Mesenchymal stem cell (in vitro differentiated cells and primary cell): ENCODE results near the gene RFTN1.

Source experiments
- DNase-seq: peaks from one replicate; pipeline ENCODE4 v3.0.0-alpha.2; 2013
- H2AFZ ChIP-seq: one replicate; pipeline ENCODE4 v1.6.1; 2013; ENCODE audit warnings: low read depth, mild to moderate bottlenecking, control low read depth, inconsistent platforms, low read length, moderate library complexity
- H2AK5ac ChIP-seq: 2 replicates; pipeline ENCODE4 v1.6.1; 2013; ENCODE audit warnings: low read length, moderate library complexity, mild to moderate bottlenecking, inconsistent platforms; ENCODE audit not compliant: severe bottlenecking
- H2BK120ac ChIP-seq: one replicate; pipeline ENCODE4 v1.6.1; 2013; ENCODE audit warnings: low read depth, mild to moderate bottlenecking, inconsistent platforms, low read length, moderate library complexity
- H2BK12ac ChIP-seq, 2 experiments: one replicate each; pipeline ENCODE4 v1.6.1; 2013; ENCODE audit warnings: inconsistent platforms in 2 of 2, low read length in 2 of 2, mild to moderate bottlenecking in 2 of 2, moderate library complexity in 2 of 2, control low read depth in 1 of 2
- H2BK15ac ChIP-seq: one replicate; pipeline ENCODE4 v1.6.1; 2013; ENCODE audit warnings: mild to moderate bottlenecking, low read depth, inconsistent platforms; ENCODE audit not compliant: poor library complexity, severe bottlenecking
- H2BK5ac ChIP-seq: 2 replicates; pipeline ENCODE4 v1.6.1; 2013; ENCODE audit warnings: low read depth, mild to moderate bottlenecking, low read length, control low read depth, inconsistent platforms; ENCODE audit not compliant: poor library complexity, severe bottlenecking
- H3K14ac ChIP-seq, 2 experiments: one replicate each; pipeline ENCODE4 v1.6.1; 2013; ENCODE audit warnings: inconsistent platforms in 2 of 2, low read length in 2 of 2, control low read depth in 1 of 2, mild to moderate bottlenecking in 1 of 2, moderate library complexity in 1 of 2
- H3K18ac ChIP-seq, 2 experiments: one replicate each; pipeline ENCODE4 v1.6.1; 2013; ENCODE audit warnings: inconsistent platforms in 2 of 2, low read length in 2 of 2, control low read depth in 1 of 2, low read depth in 1 of 2, mild to moderate bottlenecking in 1 of 2
- H3K23ac ChIP-seq, 2 experiments: one replicate each; pipeline ENCODE4 v1.6.1; 2013; ENCODE audit warnings: inconsistent platforms in 2 of 2, low read length in 2 of 2, mild to moderate bottlenecking in 2 of 2, moderate library complexity in 2 of 2, control low read depth in 1 of 2
- H3K27ac ChIP-seq: 2 replicates; pipeline ENCODE4 v1.5.1; 2013; ENCODE audit warnings: mild to moderate bottlenecking, moderate library complexity, low read length, control low read depth, inconsistent platforms; ENCODE audit not compliant: poor library complexity, severe bottlenecking
- H3K27me3 ChIP-seq, 2 experiments: 2 replicates each; pipeline versions ENCODE4 v1.6.1 to v1.7.0; 2013; ENCODE audit warnings: low read length in 2 of 2, mild to moderate bottlenecking in 2 of 2, moderate library complexity in 2 of 2, control low read depth in 1 of 2, inconsistent platforms in 1 of 2; ENCODE audit not compliant: control insufficient read depth in 1 of 2, insufficient read depth in 1 of 2
- H3K36me3 ChIP-seq, 2 experiments: 2 replicates each; pipeline versions ENCODE4 v1.6.1 to v1.7.0; 2013; ENCODE audit warnings: low read length in 2 of 2, control low read depth in 1 of 2, inconsistent platforms in 1 of 2, low read depth in 1 of 2, mild to moderate bottlenecking in 1 of 2; ENCODE audit not compliant: insufficient read depth in 2 of 2, control insufficient read depth in 1 of 2
- H3K4ac ChIP-seq, 2 experiments: one replicate each; pipeline ENCODE4 v1.6.1; 2013; ENCODE audit warnings: inconsistent platforms in 2 of 2, low read length in 2 of 2, mild to moderate bottlenecking in 2 of 2, moderate library complexity in 2 of 2, control low read depth in 1 of 2, low read depth in 1 of 2
- H3K4me1 ChIP-seq: 2 replicates; pipeline ENCODE4 v1.6.1; 2013; ENCODE audit warnings: low read depth, low read length, control low read depth; ENCODE audit not compliant: control insufficient read depth, insufficient read depth
- H3K4me2 ChIP-seq: 2 replicates; pipeline ENCODE4 v1.6.1; 2013; ENCODE audit warnings: low read length, mild to moderate bottlenecking, inconsistent platforms; ENCODE audit not compliant: poor library complexity, severe bottlenecking
- H3K4me3 ChIP-seq, 2 experiments: 2 replicates each; pipeline versions ENCODE4 v1.5.1 to v1.7.0; 2013; ENCODE audit warnings: low read length in 2 of 2, mild to moderate bottlenecking in 2 of 2, control low read depth in 1 of 2, low read depth in 1 of 2; ENCODE audit not compliant: insufficient read depth in 1 of 2
- H3K79me1 ChIP-seq: replicated peaks from 2 replicates; pipeline ENCODE4 v1.6.1; 2013; ENCODE audit warnings: mild to moderate bottlenecking, control low read depth, low read length, inconsistent platforms; ENCODE audit not compliant: poor library complexity, severe bottlenecking
- H3K9ac ChIP-seq: 2 replicates; pipeline ENCODE4 v1.7.0; 2013; ENCODE audit warnings: mild to moderate bottlenecking, low read length, moderate library complexity
- H3K9me3 ChIP-seq: 2 replicates; pipeline ENCODE4 v1.7.0; 2013; ENCODE audit warnings: mild to moderate bottlenecking, low read length; ENCODE audit not compliant: control insufficient read depth
- H4K8ac ChIP-seq: one replicate; pipeline ENCODE4 v1.6.1; 2013; ENCODE audit warnings: inconsistent platforms, mild to moderate bottlenecking, low read length, moderate library complexity
- H4K91ac ChIP-seq: one replicate; pipeline ENCODE4 v1.6.1; 2013; ENCODE audit warnings: mild to moderate bottlenecking, low read length, inconsistent platforms
- WGBS: methylation state at CpG from one replicate; pipeline ENCODE4 v1.1.7; 2013; ENCODE audit warnings: mixed read lengths; 5-methylcytosine and 5-hydroxymethylcytosine counted together

RFTN1 gene

DNA sequence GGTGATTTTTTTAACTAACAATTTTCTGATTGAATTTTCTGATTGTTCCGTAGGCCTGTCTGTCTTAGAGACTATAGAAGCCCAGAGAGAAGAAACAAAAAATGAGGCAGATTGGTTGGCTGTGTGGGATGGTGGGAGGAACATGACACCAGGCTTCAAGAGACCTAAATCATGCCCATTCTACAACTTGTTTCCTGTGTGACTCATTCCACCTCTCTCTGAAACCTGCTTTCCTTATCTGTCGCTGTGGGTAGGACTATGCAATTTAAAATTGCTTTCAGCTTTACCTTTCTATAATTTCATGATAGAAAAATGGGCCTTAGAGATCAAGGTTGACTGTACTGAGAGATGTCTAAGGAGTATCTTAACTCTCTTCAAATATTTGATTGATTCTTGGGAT is 203.9 kb downstream of the RFTN1 start:
- H2BK120ac ChIP-seq: no peak overlapping the region
- no peak overlapping the region for H3K14ac ChIP-seq
- no peak overlapping the region for H2AFZ ChIP-seq
- H3K9me3 ChIP-seq: no peaks in the 10 kb centered on the region
- H3K23ac ChIP-seq: no peak overlapping the region
- no peak overlapping the region for H2AK5ac ChIP-seq
- H3K36me3 ChIP-seq: peaks cover 24 to 52% of the 10 kb centered on the region in 2 experiments
- no peak overlapping the region for H2BK15ac ChIP-seq
- no CpG with 5 or more reads among the region's 2 CpGs for WGBS
- H3K4ac ChIP-seq: peak overlapping the region in 1 of 2 experiments; percentile 53
- H2BK5ac ChIP-seq: no peak overlapping the region
- no peak overlapping the region for H3K18ac ChIP-seq
- no peak overlapping the region for H3K9ac ChIP-seq
- no peak overlapping the region for H3K27ac ChIP-seq
- no peaks in the 10 kb centered on the region for H3K27me3 ChIP-seq
- no peak overlapping the region for H4K91ac ChIP-seq
- H3K79me1 ChIP-seq: peaks cover 13% of the 10 kb centered on the region
- peaks cover 8% of the 10 kb centered on the region for H3K4me1 ChIP-seq
- no peak overlapping the region for H2BK12ac ChIP-seq
- H3K4me2 ChIP-seq: no peak overlapping the region
- peak; percentile 67 for DNase-seq
- no peak overlapping the region for H4K8ac ChIP-seq
- no peak overlapping the region for H3K4me3 ChIP-seq

DNA sequence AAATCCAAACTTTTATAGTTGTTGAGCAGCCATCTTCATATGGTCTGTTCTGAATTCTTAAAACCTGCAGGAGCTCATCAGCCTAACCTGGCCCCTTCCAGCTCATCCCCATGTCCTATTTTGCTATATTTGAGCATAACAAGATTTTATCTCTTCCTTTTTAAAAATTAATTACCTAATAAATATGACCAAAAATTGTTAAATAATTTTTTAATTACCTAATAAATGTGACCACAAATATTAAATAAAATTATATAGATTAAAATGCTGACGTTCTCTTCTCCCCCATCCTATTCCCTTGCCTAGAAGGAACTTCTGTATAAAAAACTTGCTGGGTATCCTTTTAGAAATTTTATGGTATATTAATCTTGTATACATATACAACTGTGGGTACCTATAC is 204.8 kb downstream of the RFTN1 start:
- H3K27ac ChIP-seq: no peak overlapping the region
- H2BK15ac ChIP-seq: no peak overlapping the region
- H2AK5ac ChIP-seq: no peak overlapping the region
- no peak overlapping the region for H4K91ac ChIP-seq
- no peak overlapping the region for H2BK5ac ChIP-seq
- H3K4me1 ChIP-seq: peaks cover 8% of the 10 kb centered on the region
- no peak overlapping the region for H3K4me3 ChIP-seq
- H3K14ac ChIP-seq: no peak overlapping the region
- H2BK120ac ChIP-seq: no peak overlapping the region
- H3K4ac ChIP-seq: no peak overlapping the region
- H2AFZ ChIP-seq: no peak overlapping the region
- H3K9me3 ChIP-seq: no peaks in the 10 kb centered on the region
- H3K27me3 ChIP-seq: no peaks in the 10 kb centered on the region
- no peak overlapping the region for H2BK12ac ChIP-seq
- DNase-seq: no peak
- H3K18ac ChIP-seq: no peak overlapping the region
- H3K79me1 ChIP-seq: peaks cover 9% of the 10 kb centered on the region
- no peak overlapping the region for H3K9ac ChIP-seq
- H4K8ac ChIP-seq: no peak overlapping the region
- H3K4me2 ChIP-seq: no peak overlapping the region
- H3K23ac ChIP-seq: no peak overlapping the region
- no CpG with 5 or more reads among the region's 1 CpG for WGBS
- peaks cover 18 to 44% of the 10 kb centered on the region in 2 experiments for H3K36me3 ChIP-seq

DNA sequence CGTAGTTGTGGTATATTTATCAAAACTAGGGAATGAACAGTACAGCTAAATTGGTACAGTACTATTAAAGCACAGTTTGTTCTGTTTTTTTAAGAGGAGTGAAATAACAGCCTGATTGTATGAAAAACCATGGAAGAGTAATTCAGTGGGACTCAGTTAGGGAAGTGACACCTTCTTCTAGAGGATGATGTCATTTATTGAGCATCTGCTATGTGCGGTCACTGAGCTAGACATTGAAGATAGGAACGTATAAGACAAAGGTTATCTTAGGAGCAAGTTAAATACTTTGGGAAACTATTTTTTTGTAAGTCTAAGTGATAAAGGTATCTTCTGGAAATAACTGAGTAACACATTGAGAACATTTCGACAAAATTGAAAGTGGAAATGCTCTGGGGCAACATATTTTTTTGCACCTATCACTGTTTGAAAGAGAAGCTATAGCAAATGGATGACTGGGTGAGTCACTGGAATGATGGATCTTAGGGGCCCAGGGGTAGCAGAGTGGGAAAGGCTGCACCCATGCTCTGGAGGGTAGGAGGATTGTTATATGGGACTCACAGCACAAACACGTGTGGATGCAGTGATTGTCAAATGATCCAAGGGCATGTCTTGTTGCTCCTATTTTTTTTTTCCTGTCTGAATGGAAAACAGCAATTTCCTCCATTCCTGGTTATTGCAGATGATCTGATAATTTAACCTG is 205.5 kb downstream of the RFTN1 start:
- Histone ChIP-seq H3K18ac (no peak overlapping the region), H3K9me3 (no peaks in the 10 kb centered on the region), H3K36me3 (peaks cover 15 to 41% of the 10 kb centered on the region in 2 experiments), H3K4me2 (no peak overlapping the region), H4K91ac (no peak overlapping the region), H3K27me3 (no peaks in the 10 kb centered on the region), H3K23ac (no peak overlapping the region), H2AFZ (no peak overlapping the region), H3K79me1 (peaks cover 9% of the 10 kb centered on the region), H3K14ac (peak overlapping the region in 1 of 2 experiments; percentile 64), H3K9ac (no peak overlapping the region), H3K4me3 (no peak overlapping the region), H4K8ac (peak overlapping the region; percentile 49), H3K4ac (no peak overlapping the region), H2BK15ac (no peak overlapping the region), H3K4me1 (peaks cover 8% of the 10 kb centered on the region), H2BK12ac (no peak overlapping the region), H2BK120ac (no peak overlapping the region), H2BK5ac (no peak overlapping the region), H2AK5ac (no peak overlapping the region), H3K27ac (peak overlapping the region; percentile 14)
- DNase-seq: peak; percentile 34
- 55% methylated on average over 5 of the region's 5 CpGs for WGBS

DNA sequence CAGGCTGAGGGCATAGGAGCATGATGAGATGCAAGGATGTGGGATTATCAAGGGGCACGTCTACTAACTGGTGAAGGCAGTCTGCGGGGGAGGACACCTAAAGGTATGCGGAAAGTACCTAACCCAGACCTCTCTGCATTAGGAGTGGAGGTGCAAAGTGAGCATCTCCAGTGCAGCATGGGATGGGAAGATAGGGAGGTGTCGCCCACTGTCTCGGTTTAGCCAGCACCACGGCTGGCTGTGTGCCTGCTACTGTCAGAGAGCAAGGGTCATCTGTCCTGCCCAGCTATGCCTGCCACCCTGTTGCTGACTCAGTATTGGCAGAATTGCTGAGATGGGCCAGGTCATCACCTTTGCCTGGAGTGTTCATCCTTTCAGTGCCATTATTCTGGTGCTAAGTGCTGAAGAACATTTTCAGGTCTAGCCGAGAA is 208.4 kb downstream of the RFTN1 start:
- Histone ChIP-seq H2BK15ac (no peak overlapping the region), H4K8ac (no peak overlapping the region), H2BK120ac (no peak overlapping the region), H3K27ac (no peak overlapping the region), H3K27me3 (no peaks in the 10 kb centered on the region), H4K91ac (no peak overlapping the region), H3K23ac (no peak overlapping the region), H3K4me1 (peaks cover 6% of the 10 kb centered on the region), H3K9ac (no peak overlapping the region), H2AFZ (no peak overlapping the region), H2AK5ac (no peak overlapping the region), H3K79me1 (peaks cover 3% of the 10 kb centered on the region), H3K14ac (peak overlapping the region in 1 of 2 experiments; percentile 6), H3K18ac (no peak overlapping the region), H3K36me3 (peaks cover 4 to 49% of the 10 kb centered on the region in 2 experiments), H3K9me3 (no peaks in the 10 kb centered on the region), H2BK12ac (no peak overlapping the region), H3K4ac (no peak overlapping the region), H3K4me2 (no peak overlapping the region), H3K4me3 (no peak overlapping the region), H2BK5ac (no peak overlapping the region)
- 96% methylated on average over 7 of the region's 7 CpGs for WGBS
- DNase-seq: no peak
